HG03039 (cell line): Measurements from ENCODE around the gene DAB2IP.
"Not testable (repeated sequence)": the region's sequence is repeated elsewhere in the genome, so short reads cannot be mapped to it uniquely, and the experiment has no call there.

Source experiments
- ATAC-seq: cut with Tn5 transposase; IDR thresholded peaks from one replicate; pipeline ENCODE4 v1.9.1; 2021; ENCODE audit warnings: mild to moderate bottlenecking, moderate library complexity; ENCODE audit not compliant: unreplicated experiment

Gene DAB2IP

DNA sequence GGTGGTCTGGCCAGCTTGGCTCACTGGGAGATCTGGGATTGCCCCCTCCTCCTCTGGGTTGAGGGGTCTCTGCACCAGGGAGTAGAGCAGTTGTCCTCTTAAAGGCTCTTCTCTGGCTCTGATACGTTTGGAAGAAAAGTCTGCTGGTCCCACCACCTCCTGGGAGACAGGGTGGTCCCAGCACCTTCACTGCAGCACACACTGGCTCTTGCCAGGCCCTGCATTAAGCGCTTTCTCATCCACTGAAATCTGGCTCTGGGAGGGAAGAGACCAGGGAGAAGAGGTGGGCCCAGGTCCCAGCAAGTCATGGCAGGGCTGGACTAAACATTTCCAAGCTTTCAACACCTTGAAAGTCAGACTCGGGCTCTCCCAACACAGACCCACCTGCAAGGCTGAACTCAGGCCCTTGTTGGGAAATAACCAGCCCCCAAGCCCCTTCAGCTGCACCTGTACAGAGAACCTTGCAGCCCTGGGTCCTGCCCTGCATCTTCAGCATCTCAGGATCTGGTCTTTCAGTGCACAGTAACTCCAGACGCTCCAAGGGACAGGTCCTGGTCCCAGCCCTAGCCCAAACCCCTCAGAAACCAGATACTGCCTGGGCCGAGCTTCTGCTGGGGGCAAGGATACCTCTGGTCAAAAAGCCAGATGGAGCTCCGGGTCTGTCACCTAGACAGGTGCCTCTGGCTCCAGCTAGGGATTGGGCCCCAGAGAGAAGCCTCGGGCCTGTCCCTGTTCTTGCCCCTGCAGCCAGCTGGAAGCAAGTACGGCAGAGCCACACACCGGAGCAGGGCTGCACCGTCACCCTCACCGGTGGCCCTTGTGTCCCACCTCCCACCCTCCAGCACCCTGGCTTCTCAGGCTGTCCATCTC is 134.5 kb downstream of the DAB2IP start:
- ATAC-seq: no peak

GRCh38 chr9:121786543-121786948 is 135.1 kb downstream of the DAB2IP start:
- ATAC-seq: no peak

GRCh38 chr9:121786998-121787422 is 135.6 kb downstream of the DAB2IP start:
- no peak for ATAC-seq

GRCh38 chr9:121788686-121789366 is 137.4 kb downstream of the DAB2IP start:
- ATAC-seq: no peak

GRCh38 chr9:121790841-121791240 is 139.4 kb downstream of the DAB2IP start:
- ATAC-seq: no peak

GRCh38 chr9:121792476-121792875 is 141.0 kb downstream of the DAB2IP start:
- not testable (repeated sequence) for ATAC-seq

GRCh38 chr9:121794334-121794733 is 142.9 kb downstream of the DAB2IP start:
- not testable (repeated sequence) for ATAC-seq

DNA sequence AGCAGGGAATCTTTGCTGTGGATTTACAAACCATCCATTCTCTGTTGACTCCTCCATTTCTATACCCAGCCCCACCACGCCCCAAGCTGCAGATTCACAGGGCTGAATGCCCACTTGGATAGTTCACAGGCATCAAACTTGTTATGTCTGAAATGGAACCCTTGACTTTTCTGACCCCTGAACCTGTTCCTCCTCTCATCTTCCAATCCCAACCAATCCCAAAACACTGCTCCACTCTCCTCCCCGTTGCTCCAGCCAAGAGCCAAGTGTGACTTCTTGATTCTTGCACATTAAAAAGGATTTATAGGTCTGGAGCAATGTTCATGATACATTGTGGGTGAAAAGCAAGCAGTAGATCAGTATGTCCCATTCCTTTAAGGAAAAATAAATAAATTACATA is 145.6 kb downstream of the DAB2IP start:
- no peak for ATAC-seq

GRCh38 chr9:121798941-121799340 is 147.5 kb downstream of the DAB2IP start:
- ATAC-seq: no peak

DNA sequence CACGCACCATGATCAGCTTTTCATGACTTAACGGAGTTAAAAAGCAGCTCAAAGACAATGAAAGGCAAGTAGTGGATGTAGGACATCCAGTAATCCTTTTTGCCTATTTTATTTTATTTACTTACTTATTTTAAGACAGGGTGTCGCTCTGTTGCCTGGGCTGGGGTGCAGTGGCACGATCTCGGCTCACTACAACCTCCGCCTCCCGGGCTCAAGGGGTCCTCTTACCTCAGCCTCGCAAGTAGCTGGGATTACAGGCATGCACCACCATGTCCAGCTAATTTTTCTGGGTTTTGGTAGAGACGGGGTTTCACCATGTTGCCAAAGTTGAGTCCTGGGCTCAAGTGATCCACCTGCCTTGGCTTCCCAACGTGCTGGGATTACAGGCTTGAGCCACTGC is 148.9 kb downstream of the DAB2IP start:
- no peak for ATAC-seq

DNA sequence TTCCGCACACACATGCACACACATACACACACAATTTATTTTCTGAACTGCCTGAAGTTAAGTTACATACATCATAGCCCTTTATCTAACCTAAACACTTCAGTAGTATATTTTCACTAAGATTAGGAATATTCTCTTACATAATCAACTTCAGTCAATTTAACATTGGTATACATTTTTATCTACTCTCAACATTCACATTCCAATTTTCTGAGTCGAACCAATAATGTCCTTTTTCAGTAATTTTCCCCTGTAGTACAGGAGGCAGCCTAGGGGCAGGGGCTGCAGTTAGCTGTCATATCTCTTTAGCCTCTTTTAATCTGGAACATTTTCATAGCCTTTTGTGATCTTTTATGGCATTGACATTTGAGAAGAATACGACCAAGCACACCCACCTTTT is 150.1 kb downstream of the DAB2IP start:
- ATAC-seq: no peak

DNA sequence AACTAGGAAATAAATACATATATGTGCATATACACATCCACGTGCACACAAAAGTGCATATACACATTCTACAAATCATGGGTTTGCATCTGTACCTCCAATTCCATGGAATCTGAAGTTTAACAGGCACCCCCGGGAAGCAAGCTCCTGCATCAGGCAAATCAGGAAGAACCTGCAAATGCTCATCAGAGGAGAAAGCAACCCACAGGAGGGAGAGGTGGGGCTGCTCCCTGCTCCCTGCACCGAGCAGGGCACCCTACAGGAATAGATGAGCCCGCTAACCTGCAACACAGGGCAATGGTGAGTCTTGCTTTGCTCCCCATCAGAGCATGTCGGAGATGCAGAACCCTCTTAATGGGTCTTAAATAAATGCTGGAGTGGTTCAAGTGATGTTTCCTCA is 151.3 kb downstream of the DAB2IP start:
- no peak for ATAC-seq

DNA sequence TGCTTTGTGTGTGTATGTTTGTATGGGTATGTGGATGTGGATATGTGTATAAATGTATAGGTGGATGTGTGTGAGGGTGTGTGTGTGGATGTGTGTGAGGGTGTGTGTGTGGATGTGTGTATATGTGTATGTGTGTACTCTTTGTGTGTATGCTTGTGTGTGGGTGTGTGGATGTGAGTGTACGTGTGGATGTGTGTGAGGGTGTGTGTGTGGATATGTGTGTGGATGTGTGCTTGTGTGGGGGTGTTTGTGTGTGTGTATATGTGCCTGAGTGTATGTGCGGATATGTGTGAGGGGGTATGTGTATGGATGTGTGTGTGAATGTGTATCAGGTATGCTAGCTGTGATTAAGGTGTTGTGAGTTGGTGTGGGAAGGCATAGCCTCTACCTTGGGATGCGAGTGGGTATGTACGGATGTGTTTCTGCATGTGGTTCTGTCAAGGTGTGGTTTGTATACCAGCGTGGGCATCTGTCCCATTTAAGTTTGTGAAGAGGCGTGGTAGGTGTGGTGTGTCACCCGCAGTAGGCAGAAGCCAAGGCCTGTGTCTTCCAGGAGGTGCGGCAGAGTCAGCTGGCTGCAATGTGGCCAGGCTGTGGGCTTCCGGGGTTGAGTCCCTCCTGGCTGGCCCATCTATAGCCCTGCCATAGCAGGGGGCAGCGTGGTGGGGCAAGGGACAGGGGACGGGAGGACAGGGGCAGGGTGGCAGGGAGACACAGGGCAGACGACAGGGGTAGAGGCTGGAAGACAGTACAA is 155.8 kb downstream of the DAB2IP start:
- ATAC-seq: no peak

DNA sequence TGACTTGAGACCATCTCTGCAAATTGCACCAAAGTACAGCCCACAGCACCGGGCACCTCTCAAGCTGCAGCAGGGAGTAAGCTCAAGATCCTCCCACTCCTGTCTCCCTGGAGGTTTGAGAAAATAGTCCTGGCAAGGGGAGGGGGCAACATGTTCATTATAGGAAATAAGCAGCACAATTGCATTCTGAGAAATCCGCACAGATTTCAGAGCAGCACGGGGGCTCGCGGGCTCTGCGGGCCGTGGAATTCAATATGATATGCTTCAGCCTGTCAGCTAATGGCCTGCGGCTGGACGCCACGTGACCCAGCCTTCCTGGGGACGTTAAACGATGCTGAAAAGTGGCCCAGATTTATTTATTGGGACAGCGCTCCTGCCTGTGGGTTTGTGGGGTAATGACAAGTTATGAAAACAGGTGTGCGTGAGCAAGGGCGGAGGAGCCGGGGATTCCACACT is 156.4 kb downstream of the DAB2IP start:
- ATAC-seq: no peak

- no peak for ATAC-seq
These were observed 157.3 kb downstream of the DAB2IP start for GRCh38 chr9:121808781-121809180.

DNA sequence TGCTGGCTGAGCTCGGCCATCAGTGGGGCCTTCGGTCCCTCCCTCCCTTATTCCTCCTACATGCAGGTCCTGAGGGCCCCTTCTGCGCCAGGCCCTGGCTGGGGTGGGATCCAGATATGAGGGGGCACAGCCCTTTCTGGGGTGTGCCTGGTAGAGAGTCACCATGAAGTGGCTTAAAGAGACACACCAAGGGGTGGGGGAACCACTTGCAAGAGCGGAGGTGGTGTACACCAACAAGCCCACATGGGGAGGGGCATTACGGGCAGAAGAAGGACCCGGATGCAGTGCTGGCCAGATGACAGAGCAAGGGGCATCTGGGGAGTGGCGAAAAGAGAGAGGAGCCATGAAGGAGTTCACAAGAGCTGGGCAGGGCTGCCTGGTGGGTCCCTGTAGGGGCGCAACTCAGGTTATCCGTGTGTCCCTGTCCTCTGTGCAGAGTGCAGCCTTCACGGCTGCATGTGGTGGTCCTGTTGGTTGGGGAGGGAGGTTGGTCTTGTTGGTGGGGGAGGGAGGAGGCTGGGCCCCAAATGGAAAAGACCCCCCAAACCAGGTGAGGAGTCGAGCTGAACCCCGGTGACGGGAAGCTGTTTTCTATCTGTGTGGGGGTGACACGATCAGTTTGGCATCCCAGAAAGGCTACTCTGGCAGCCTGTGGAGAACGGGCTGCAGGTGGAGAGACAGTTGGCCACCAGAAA is 158.1 kb downstream of the DAB2IP start:
- ATAC-seq: no peak

GRCh38 chr9:121810489-121810888 is 159.1 kb downstream of the DAB2IP start:
- no peak for ATAC-seq

DNA sequence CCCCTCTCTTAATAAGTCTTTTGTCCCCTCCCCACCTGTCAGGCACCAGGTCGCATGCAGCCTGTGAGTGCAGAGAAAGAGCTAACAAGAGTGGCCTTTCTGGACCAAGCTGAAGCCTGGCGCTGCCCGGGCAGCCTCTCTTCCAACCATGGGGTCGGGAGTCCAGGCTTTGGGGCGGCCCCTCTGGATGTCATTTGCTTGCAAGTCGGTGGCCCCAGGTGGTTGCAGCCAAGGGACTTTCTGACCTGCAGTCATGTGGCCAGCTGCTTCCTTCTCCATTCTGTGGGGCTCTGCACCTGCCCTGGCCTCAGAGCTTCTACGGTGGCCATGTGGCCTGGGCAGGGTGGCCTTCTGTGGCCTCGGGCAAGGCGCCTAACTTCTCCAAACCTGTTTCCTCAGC is 159.7 kb downstream of the DAB2IP start:
- no peak for ATAC-seq

GRCh38 chr9:121811751-121812150 is 160.3 kb downstream of the DAB2IP start:
- ATAC-seq: no peak

DNA sequence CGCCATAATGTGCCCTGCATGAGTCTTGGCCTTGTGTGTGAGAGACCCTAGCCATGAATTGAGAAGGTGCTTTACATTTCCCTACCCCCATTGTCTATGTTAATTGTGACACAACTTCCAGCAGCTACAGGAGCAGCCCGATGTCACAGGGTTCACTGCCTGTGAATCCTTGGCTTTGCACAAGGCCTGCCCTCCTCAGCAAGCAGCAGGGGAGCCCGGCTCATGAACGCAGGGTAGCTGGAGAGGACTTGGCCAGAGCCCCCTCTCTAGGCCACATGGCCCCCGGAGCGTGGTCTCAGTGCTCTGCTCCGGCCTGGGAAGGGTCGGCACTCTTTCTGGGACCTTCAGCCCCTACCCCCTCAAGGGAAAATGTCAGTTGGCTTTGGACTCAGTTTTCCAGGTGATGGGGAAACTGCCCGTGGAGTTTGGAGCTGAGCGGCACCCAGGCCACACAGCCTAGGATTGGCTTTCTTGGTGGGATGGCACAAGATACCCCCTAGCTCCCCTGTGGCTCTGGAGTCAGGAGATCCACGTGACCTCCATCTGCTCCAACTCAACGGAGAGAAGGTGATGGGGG is 160.8 kb downstream of the DAB2IP start:
- no peak for ATAC-seq
